HCT116 (cell line): ENCODE results near the gene POLA2. TPM values are rescaled to one million over a fixed set of nuclear protein-coding genes. Genes with fewer than 3 reads are reported as not detected.

ENCODE experiments used
- ATAC-seq: fragments of 200-7000 bp; cut with Tn5 transposase; 2 replicates; pipeline ENCODE4 v1.9.1; 2020; ENCODE audit warnings: mild to moderate bottlenecking, moderate library complexity
- BruUV-seq: library from RNA; stranded (reverse); fragments of 400-500 nt; replicated peaks from 2 replicates; lab custom pipeline; 2021; lab: Mats Ljungman, UMichigan
- CTCF ChIA-PET: fragments of 300-600 bp; sonication (Branson Sonifier 250); formaldehyde crosslinking; loops from one replicate; lab custom pipeline; 2021; ENCODE audit warnings: antibody characterized with exemption; lab: Charles Lee
- POLR2A ChIA-PET: fragments of 300-600, 350-600 bp; sonication (Branson Sonifier 250); formaldehyde crosslinking; loops from one replicate; lab custom pipeline; 2021; ENCODE audit warnings: antibody characterized with exemption; lab: Charles Lee
- RAD21 ChIA-PET, 2 experiments: fragments of 300-600 bp; sonication (Branson Sonifier 250); formaldehyde crosslinking; loops; one replicate each; lab custom pipeline; 2023; ENCODE audit warnings: low total read pairs in 2 of 2; ENCODE audit not compliant: uncharacterized antibody in 2 of 2, unreplicated experiment in 2 of 2, low non-redundant PET in 1 of 2; lab: Charles Lee
- DNase-seq: peaks from one replicate; pipeline ENCODE4 v3.0.0-alpha.2; 2010; ENCODE audit warnings: low read depth, low spot score
- H2AFZ ChIP-seq: fragments of 200-600 bp; shearing (Covaris generic), sonication (generic); 2 replicates; pipeline ENCODE4 v1.6.1; 2017; ENCODE audit warnings: low read depth, mixed run types, mixed read lengths, antibody characterized with exemption, low read length; ENCODE audit not compliant: poor library complexity, severe bottlenecking
- H3K27ac ChIP-seq: 2 replicates; pipeline ENCODE4 v1.5.1; 2012; ENCODE audit warnings: low read depth, low read length
- H3K27me3 ChIP-seq: fragments of 200-600 bp; sonication (generic); 2 replicates; pipeline ENCODE4 v1.6.1; 2016; ENCODE audit warnings: mixed run types, low read length, mixed read lengths; ENCODE audit not compliant: insufficient read depth
- H3K36me3 ChIP-seq, 2 experiments: fragments of 200-500 bp in 1 of 2; fragments of 200-600 bp in 1 of 2; sonication (Bioruptor generic) in 1 of 2; sonication (generic) in 1 of 2; 2 replicates each; pipeline versions ENCODE4 v1.5.1 to v1.6.1; 2014 to 2016; ENCODE audit warnings: low read length in 2 of 2, inconsistent platforms in 1 of 2, mixed read lengths in 1 of 2, mixed run types in 1 of 2; ENCODE audit not compliant: insufficient read depth in 2 of 2, control insufficient read depth in 1 of 2
- H3K4me1 ChIP-seq, 2 experiments: fragments of 200-600 bp in 1 of 2; sonication (generic) in 1 of 2; 2 replicates each; pipeline versions ENCODE4 v1.5.1 to v1.6.1; 2012 to 2017; ENCODE audit warnings: low read length in 2 of 2, inconsistent platforms in 1 of 2, mild to moderate bottlenecking in 1 of 2, mixed read lengths in 1 of 2, mixed run types in 1 of 2, moderate library complexity in 1 of 2; ENCODE audit not compliant: insufficient read depth in 2 of 2, control insufficient read depth in 1 of 2
- H3K4me2 ChIP-seq: fragments of 200-600 bp; sonication (generic); 2 replicates; pipeline ENCODE4 v1.6.1; 2017; ENCODE audit warnings: mixed run types, low read length, mixed read lengths
- H3K4me3 ChIP-seq, 2 experiments: fragments of 200-600 bp in 1 of 2; sonication (generic) in 1 of 2; replicated peaks in 1 of 2; 2 replicates each; pipeline ENCODE4 v1.5.1; 2011 to 2016; ENCODE audit warnings: low read length in 2 of 2, control low read depth in 1 of 2, low read depth in 1 of 2, mild to moderate bottlenecking in 1 of 2, mixed read lengths in 1 of 2, mixed run types in 1 of 2
- H3K79me2 ChIP-seq: fragments of 200-600 bp; sonication (generic); 2 replicates; pipeline ENCODE4 v1.6.1; 2017; ENCODE audit warnings: mild to moderate bottlenecking, mixed run types, low read length, moderate library complexity, mixed read lengths; ENCODE audit not compliant: insufficient read depth
- H3K9ac ChIP-seq: fragments of 200-600 bp; sonication (generic); 2 replicates; pipeline ENCODE4 v1.6.1; 2016; ENCODE audit warnings: low read length, mixed read lengths
- H3K9me2 ChIP-seq: fragments of 200-600 bp; sonication (generic), shearing (Covaris generic); 2 replicates; pipeline ENCODE4 v1.6.1; 2017; ENCODE audit warnings: mixed run types, mild to moderate bottlenecking, moderate library complexity; ENCODE audit not compliant: insufficient read depth
- H3K9me3 ChIP-seq, 2 experiments: fragments of 200-500 bp in 1 of 2; fragments of 200-600 bp in 1 of 2; sonication (Bioruptor generic) in 1 of 2; sonication (generic) in 1 of 2; 2 replicates each; pipeline ENCODE4 v1.6.1; 2014 to 2017; ENCODE audit warnings: low read length in 2 of 2, mixed read lengths in 2 of 2, inconsistent platforms in 1 of 2, low read depth in 1 of 2, mild to moderate bottlenecking in 1 of 2, mixed run types in 1 of 2, moderate library complexity in 1 of 2; ENCODE audit not compliant: control insufficient read depth in 1 of 2, insufficient read depth in 1 of 2
- H4K20me1 ChIP-seq: fragments of 200-600 bp; sonication (generic), shearing (Covaris generic); 2 replicates; pipeline ENCODE4 v1.6.1; 2017; ENCODE audit warnings: mixed run types, mild to moderate bottlenecking, moderate library complexity; ENCODE audit not compliant: insufficient read depth
- CBX3 ChIP-seq: IDR thresholded peaks from 2 replicates; pipeline ENCODE4 v1.6.1; 2012; ENCODE audit warnings: low read depth
- ELF1 ChIP-seq: IDR thresholded peaks from 2 replicates; pipeline ENCODE4 v1.6.1; 2012; ENCODE audit warnings: low read depth, borderline replicate concordance
- EZH2 ChIP-seq: fragments of 200-600 bp; sonication (generic); IDR thresholded peaks from 2 replicates; pipeline ENCODE4 v1.6.1; 2017; ENCODE audit warnings: antibody characterized with exemption, mixed run types
- EZH2phosphoT487 ChIP-seq: fragments of 200-600 bp; IDR thresholded peaks from 2 replicates; pipeline ENCODE4 v1.6.1; 2018; ENCODE audit warnings: antibody characterized with exemption, borderline replicate concordance
- MAX ChIP-seq: IDR thresholded peaks from 2 replicates; pipeline ENCODE4 v1.6.1; 2012
- POLR2AphosphoS5 ChIP-seq: IDR thresholded peaks from 2 replicates; pipeline ENCODE4 v1.6.1; 2011; ENCODE audit warnings: mild to moderate bottlenecking, low read depth, low read length, moderate library complexity
- RAD21 ChIP-seq: IDR thresholded peaks from 2 replicates; pipeline ENCODE4 v1.6.1; 2012; ENCODE audit warnings: low read depth, mild to moderate bottlenecking
- SRF ChIP-seq: IDR thresholded peaks from 2 replicates; pipeline ENCODE4 v1.6.1; 2012; ENCODE audit warnings: low read depth
- ZFX ChIP-seq: fragments of 450-650 bp; IDR thresholded peaks from 2 replicates; pipeline ENCODE4 v1.6.1; 2017
- intact Hi-C: fragments of 100-400 bp; cut with micrococcal nuclease; formaldehyde crosslinking; loops from 2 replicates; pipeline ENCODE4 v1.10.0; 2022
- total RNA-seq: library from RNA; stranded (reverse); gene quantifications from one replicate; pipeline ENCODE4 v1.2.1, GENCODE V29; 2021; ENCODE audit not compliant: unreplicated experiment
- TF ChIP-seq, protein P1 (sequence below): IDR thresholded peaks from 2 replicates; pipeline ENCODE4 v1.6.1; 2012; ENCODE audit warnings: low read depth

Gene POLA2
- total RNA-seq, 1 experiment from 2014 or later = 20.0 TPM

GRCh38 chr11:65292890-65293289 is 31.1 kb downstream of the POLA2 start:
- Histone ChIP-seq H3K9me3 (no peaks in the 10 kb centered on the region), H3K4me1 (peaks cover 5 to 10% of the 10 kb centered on the region in 2 experiments; a peak in 2 of 4 replicates), H3K9ac (no peak overlapping the region), H3K36me3 (peaks cover 27 to 71% of the 10 kb centered on the region in 2 experiments; a peak in 3 of 4 replicates), H3K4me2 (no peak overlapping the region), H3K4me3 (no peak overlapping the region), H4K20me1 (no peaks in the 10 kb centered on the region), H3K27ac (no peak overlapping the region), H3K27me3 (no peaks in the 10 kb centered on the region), H2AFZ (no peak overlapping the region), H3K79me2 (no peaks in the 10 kb centered on the region), H3K9me2 (no peaks in the 10 kb centered on the region)
- ATAC-seq (no peak), DNase-seq (no peak)
- RAD21 ChIA-PET = no interaction called here
- POLR2A ChIA-PET = no interaction called here
- CTCF ChIA-PET = no interaction called here
- TF ChIP-seq RAD21 (no peak), ELF1 (no peak), ZFX (no peak), SRF (no peak), MAX (no peak), CBX3 (no peak), POLR2AphosphoS5 (no peak), EZH2phosphoT487 (no peak), EZH2 (no peak)
- TF ChIP-seq, protein P1, sequence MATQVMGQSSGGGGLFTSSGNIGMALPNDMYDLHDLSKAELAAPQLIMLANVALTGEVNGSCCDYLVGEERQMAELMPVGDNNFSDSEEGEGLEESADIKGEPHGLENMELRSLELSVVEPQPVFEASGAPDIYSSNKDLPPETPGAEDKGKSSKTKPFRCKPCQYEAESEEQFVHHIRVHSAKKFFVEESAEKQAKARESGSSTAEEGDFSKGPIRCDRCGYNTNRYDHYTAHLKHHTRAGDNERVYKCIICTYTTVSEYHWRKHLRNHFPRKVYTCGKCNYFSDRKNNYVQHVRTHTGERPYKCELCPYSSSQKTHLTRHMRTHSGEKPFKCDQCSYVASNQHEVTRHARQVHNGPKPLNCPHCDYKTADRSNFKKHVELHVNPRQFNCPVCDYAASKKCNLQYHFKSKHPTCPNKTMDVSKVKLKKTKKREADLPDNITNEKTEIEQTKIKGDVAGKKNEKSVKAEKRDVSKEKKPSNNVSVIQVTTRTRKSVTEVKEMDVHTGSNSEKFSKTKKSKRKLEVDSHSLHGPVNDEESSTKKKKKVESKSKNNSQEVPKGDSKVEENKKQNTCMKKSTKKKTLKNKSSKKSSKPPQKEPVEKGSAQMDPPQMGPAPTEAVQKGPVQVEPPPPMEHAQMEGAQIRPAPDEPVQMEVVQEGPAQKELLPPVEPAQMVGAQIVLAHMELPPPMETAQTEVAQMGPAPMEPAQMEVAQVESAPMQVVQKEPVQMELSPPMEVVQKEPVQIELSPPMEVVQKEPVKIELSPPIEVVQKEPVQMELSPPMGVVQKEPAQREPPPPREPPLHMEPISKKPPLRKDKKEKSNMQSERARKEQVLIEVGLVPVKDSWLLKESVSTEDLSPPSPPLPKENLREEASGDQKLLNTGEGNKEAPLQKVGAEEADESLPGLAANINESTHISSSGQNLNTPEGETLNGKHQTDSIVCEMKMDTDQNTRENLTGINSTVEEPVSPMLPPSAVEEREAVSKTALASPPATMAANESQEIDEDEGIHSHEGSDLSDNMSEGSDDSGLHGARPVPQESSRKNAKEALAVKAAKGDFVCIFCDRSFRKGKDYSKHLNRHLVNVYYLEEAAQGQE = no peak
- BruUV-seq = no TSS peak
- intact Hi-C loops = no loop called here
